ENCODE data around the gene PGLYRP3. TPM values are rescaled to one million over a fixed set of nuclear protein-coding genes. Genes with fewer than 3 reads are reported as not detected.

PGLYRP3 gene
- total and polyA plus RNA-seq, 2 experiments from 2014 or later = not detected

GRCh38 chr1:153360592-153361479, 48.1 kb upstream of the PGLYRP3 start:
- H3K27me3 Mint-ChIP-seq (ENCODE audit: insufficient read depth, low read depth, poor library complexity) = peaks cover 5% of the 10 kb centered on the region

More at GRCh38 chr1:153360592-153361479, 48.1 kb upstream of the PGLYRP3 start:
- no peaks in the 10 kb centered on the region for H4K20me1 ChIP-seq (replicated peaks; ENCODE audit: insufficient read depth)
- H3K4me1 ChIP-seq (ENCODE audit: insufficient read depth) = no peaks in the 10 kb centered on the region
- no peak overlapping the region for H3K4me3 Mint-ChIP-seq
- DNase-seq (ENCODE audit: low spot score) (no peak), ATAC-seq (no peak)
- H3K27ac ChIP-seq (ENCODE audit: low read depth) = no peak overlapping the region
- H3K4me3 ChIP-seq = no peak overlapping the region
- H3K4me1 Mint-ChIP-seq = peaks cover 8% of the 10 kb centered on the region; the same call in 1 of the 3 replicates
- TF ChIP-seq POLR2AphosphoS5 (IDR thresholded peaks at IDR 0.05; ENCODE audit: low read depth) = no peak
- TF ChIP-seq, protein P1, sequence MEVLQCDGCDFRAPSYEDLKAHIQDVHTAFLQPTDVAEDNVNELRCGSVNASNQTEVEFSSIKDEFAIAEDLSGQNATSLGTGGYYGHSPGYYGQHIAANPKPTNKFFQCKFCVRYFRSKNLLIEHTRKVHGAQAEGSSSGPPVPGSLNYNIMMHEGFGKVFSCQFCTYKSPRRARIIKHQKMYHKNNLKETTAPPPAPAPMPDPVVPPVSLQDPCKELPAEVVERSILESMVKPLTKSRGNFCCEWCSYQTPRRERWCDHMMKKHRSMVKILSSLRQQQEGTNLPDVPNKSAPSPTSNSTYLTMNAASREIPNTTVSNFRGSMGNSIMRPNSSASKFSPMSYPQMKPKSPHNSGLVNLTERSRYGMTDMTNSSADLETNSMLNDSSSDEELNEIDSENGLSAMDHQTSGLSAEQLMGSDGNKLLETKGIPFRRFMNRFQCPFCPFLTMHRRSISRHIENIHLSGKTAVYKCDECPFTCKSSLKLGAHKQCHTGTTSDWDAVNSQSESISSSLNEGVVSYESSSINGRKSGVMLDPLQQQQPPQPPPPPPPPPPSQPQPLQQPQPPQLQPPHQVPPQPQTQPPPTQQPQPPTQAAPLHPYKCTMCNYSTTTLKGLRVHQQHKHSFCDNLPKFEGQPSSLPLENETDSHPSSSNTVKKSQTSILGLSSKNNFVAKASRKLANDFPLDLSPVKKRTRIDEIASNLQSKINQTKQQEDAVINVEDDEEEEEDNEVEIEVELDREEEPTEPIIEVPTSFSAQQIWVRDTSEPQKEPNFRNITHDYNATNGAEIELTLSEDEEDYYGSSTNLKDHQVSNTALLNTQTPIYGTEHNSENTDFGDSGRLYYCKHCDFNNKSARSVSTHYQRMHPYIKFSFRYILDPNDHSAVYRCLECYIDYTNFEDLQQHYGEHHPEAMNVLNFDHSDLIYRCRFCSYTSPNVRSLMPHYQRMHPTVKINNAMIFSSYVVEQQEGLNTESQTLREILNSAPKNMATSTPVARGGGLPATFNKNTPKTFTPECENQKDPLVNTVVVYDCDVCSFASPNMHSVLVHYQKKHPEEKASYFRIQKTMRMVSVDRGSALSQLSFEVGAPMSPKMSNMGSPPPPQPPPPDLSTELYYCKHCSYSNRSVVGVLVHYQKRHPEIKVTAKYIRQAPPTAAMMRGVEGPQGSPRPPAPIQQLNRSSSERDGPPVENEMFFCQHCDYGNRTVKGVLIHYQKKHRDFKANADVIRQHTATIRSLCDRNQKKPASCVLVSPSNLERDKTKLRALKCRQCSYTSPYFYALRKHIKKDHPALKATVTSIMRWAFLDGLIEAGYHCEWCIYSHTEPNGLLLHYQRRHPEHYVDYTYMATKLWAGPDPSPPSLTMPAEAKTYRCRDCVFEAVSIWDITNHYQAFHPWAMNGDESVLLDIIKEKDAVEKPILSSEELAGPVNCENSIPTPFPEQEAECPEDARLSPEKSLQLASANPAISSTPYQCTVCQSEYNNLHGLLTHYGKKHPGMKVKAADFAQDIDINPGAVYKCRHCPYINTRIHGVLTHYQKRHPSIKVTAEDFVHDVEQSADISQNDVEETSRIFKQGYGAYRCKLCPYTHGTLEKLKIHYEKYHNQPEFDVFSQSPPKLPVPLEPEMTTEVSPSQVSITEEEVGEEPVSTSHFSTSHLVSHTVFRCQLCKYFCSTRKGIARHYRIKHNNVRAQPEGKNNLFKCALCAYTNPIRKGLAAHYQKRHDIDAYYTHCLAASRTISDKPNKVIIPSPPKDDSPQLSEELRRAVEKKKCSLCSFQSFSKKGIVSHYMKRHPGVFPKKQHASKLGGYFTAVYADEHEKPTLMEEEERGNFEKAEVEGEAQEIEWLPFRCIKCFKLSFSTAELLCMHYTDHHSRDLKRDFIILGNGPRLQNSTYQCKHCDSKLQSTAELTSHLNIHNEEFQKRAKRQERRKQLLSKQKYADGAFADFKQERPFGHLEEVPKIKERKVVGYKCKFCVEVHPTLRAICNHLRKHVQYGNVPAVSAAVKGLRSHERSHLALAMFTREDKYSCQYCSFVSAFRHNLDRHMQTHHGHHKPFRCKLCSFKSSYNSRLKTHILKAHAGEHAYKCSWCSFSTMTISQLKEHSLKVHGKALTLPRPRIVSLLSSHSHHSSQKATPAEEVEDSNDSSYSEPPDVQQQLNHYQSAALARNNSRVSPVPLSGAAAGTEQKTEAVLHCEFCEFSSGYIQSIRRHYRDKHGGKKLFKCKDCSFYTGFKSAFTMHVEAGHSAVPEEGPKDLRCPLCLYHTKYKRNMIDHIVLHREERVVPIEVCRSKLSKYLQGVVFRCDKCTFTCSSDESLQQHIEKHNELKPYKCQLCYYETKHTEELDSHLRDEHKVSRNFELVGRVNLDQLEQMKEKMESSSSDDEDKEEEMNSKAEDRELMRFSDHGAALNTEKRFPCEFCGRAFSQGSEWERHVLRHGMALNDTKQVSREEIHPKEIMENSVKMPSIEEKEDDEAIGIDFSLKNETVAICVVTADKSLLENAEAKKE (CRISPR knock-in tag; IDR thresholded peaks at IDR 0.05) = no peak
- no peak for TF ChIP-seq CREB1 (CRISPR knock-in tag; IDR thresholded peaks at IDR 0.05; ENCODE audit: low read depth)
- no peak for TF ChIP-seq EZH2 (IDR thresholded peaks at IDR 0.05; ENCODE audit: low read depth, unreplicated experiment)
- no peak for TF ChIP-seq JUNB (IDR thresholded peaks at IDR 0.05; ENCODE audit: unreplicated experiment)
- TF ChIP-seq, protein P2, sequence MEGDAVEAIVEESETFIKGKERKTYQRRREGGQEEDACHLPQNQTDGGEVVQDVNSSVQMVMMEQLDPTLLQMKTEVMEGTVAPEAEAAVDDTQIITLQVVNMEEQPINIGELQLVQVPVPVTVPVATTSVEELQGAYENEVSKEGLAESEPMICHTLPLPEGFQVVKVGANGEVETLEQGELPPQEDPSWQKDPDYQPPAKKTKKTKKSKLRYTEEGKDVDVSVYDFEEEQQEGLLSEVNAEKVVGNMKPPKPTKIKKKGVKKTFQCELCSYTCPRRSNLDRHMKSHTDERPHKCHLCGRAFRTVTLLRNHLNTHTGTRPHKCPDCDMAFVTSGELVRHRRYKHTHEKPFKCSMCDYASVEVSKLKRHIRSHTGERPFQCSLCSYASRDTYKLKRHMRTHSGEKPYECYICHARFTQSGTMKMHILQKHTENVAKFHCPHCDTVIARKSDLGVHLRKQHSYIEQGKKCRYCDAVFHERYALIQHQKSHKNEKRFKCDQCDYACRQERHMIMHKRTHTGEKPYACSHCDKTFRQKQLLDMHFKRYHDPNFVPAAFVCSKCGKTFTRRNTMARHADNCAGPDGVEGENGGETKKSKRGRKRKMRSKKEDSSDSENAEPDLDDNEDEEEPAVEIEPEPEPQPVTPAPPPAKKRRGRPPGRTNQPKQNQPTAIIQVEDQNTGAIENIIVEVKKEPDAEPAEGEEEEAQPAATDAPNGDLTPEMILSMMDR (conservative IDR thresholded peaks at IDR 0.05; ENCODE audit: low read depth in 2 of 2) = no peak
- TF ChIP-seq, protein P3, sequence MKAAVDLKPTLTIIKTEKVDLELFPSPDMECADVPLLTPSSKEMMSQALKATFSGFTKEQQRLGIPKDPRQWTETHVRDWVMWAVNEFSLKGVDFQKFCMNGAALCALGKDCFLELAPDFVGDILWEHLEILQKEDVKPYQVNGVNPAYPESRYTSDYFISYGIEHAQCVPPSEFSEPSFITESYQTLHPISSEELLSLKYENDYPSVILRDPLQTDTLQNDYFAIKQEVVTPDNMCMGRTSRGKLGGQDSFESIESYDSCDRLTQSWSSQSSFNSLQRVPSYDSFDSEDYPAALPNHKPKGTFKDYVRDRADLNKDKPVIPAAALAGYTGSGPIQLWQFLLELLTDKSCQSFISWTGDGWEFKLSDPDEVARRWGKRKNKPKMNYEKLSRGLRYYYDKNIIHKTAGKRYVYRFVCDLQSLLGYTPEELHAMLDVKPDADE (IDR thresholded peaks at IDR 0.05) = no peak
- no peak for TF ChIP-seq REST (IDR thresholded peaks at IDR 0.05; ENCODE audit: unreplicated experiment)
- TF ChIP-seq ZNF114 (CRISPR knock-in tag; IDR thresholded peaks at IDR 0.05) = no peak
- TF ChIP-seq EZH2phosphoT487 (IDR thresholded peaks at IDR 0.05; ENCODE audit: unreplicated experiment) = no peak
- no peak for TF ChIP-seq NANOG (IDR thresholded peaks at IDR 0.05; ENCODE audit: borderline replicate concordance)
- no peak for TF ChIP-seq STAT1 (IDR thresholded peaks at IDR 0.05; ENCODE audit: unreplicated experiment)
- no peak for TF ChIP-seq ZNF331 (CRISPR knock-in tag; IDR thresholded peaks at IDR 0.05; ENCODE audit: low read depth)
- no peaks in the 10 kb centered on the region for H3K36me3 ChIP-seq (ENCODE audit: insufficient read depth)
- no peaks in the 10 kb centered on the region for H3K36me3 Mint-ChIP-seq (ENCODE audit: low read depth)
- H2AFZ ChIP-seq = no peak overlapping the region
- no peaks in the 10 kb centered on the region for H3K9me3 Mint-ChIP-seq
- no peaks in the 10 kb centered on the region for H3K27me3 ChIP-seq (ENCODE audit: insufficient read depth)
- no peak overlapping the region for H3K4me2 ChIP-seq
- H3K27ac Mint-ChIP-seq = no peak overlapping the region
- no peaks in the 10 kb centered on the region for H3K79me2 ChIP-seq (replicated peaks; ENCODE audit: insufficient read depth)
- H3F3A ChIP-seq (replicated peaks; ENCODE audit: low read depth) = no peaks in the 10 kb centered on the region
- H3K9me2 ChIP-seq (ENCODE audit: insufficient read depth) = no peaks in the 10 kb centered on the region; the same call in 1 of the 2 replicates
